SK-N-SH treated with all-trans-retinoic acid at 6 μM for 48 hours (cell line): ENCODE data around the gene SCGB1C2.

Experiments
- ARNTL ChIP-seq: fragments of 450-650 bp; formaldehyde crosslinking; IDR thresholded peaks from 2 replicates; pipeline ENCODE4 v1.5.0; 2020; ENCODE audit warnings: low read depth, mild to moderate bottlenecking, moderate library complexity, borderline replicate concordance
- BACH2 ChIP-seq: fragments of 250-450 bp; sonication (Bioruptor Pico); IDR thresholded peaks from 2 replicates; pipeline ENCODE4 v1.9.0; 2021; ENCODE audit warnings: mild to moderate bottlenecking, borderline replicate concordance
- CSDC2 ChIP-seq: fragments of 250-450 bp; sonication (Bioruptor Pico); IDR thresholded peaks from 2 replicates; pipeline ENCODE4 v1.5.0; 2020; ENCODE audit warnings: mild to moderate bottlenecking, moderate library complexity
- CSRNP3 ChIP-seq: fragments of 250-450 bp; sonication (Bioruptor Pico); IDR thresholded peaks from 2 replicates; pipeline ENCODE4 v1.5.1; 2021; ENCODE audit warnings: mild to moderate bottlenecking, moderate library complexity
- GLIS3 ChIP-seq: fragments of 250-450 bp; sonication (Bioruptor Pico); IDR thresholded peaks from 2 replicates; pipeline ENCODE4 v1.5.0; 2020; ENCODE audit warnings: mild to moderate bottlenecking, moderate library complexity
- OSR1 ChIP-seq: fragments of 250-450 bp; sonication (Bioruptor Pico); IDR thresholded peaks from 2 replicates; pipeline ENCODE4 v1.8.0; 2022; ENCODE audit warnings: moderate library complexity, mild to moderate bottlenecking, inconsistent platforms
- PATZ1 ChIP-seq: fragments of 250-450 bp; sonication (Bioruptor Pico); IDR thresholded peaks from 2 replicates; pipeline ENCODE4 v1.8.0; 2020; ENCODE audit warnings: mild to moderate bottlenecking, moderate library complexity, borderline replicate concordance
- PPARA ChIP-seq: fragments of 250-450 bp; sonication (Bioruptor Pico); IDR thresholded peaks from 2 replicates; pipeline ENCODE4 v1.5.0; 2020; ENCODE audit warnings: mild to moderate bottlenecking, borderline replicate concordance
- RARB ChIP-seq: fragments of 250-450 bp; sonication (Bioruptor Pico); IDR thresholded peaks from 2 replicates; pipeline ENCODE4 v1.8.0; 2021; ENCODE audit warnings: mild to moderate bottlenecking, moderate library complexity
- TCF4 ChIP-seq: fragments of 250-450 bp; sonication (Bioruptor Pico); IDR thresholded peaks from 2 replicates; pipeline ENCODE4 v1.8.0; 2021; ENCODE audit warnings: mild to moderate bottlenecking, moderate library complexity, borderline replicate concordance
- ZFP30 ChIP-seq: fragments of 450-650 bp; formaldehyde crosslinking; IDR thresholded peaks from 2 replicates; pipeline ENCODE4 v1.5.0; 2022; ENCODE audit warnings: mild to moderate bottlenecking, moderate library complexity
- ZNF8 ChIP-seq: fragments of 450-650 bp; formaldehyde crosslinking; IDR thresholded peaks from 2 replicates; pipeline ENCODE4 v1.5.0; 2020; ENCODE audit warnings: mild to moderate bottlenecking, moderate library complexity

GRCh38 chr17:157901-158300 is 20.5 kb downstream of the SCGB1C2 start:
- TF ChIP-seq CSRNP3 (CRISPR knock-in tag) (no peak), RARB (CRISPR knock-in tag) (no peak), GLIS3 (CRISPR knock-in tag) (no peak), ARNTL (CRISPR knock-in tag) (no peak), TCF4 (no peak), PPARA (CRISPR knock-in tag) (no peak), CSDC2 (CRISPR knock-in tag) (no peak), BACH2 (CRISPR knock-in tag) (no peak), ZNF8 (CRISPR knock-in tag) (no peak), OSR1 (CRISPR knock-in tag) (no peak), PATZ1 (CRISPR knock-in tag) (no peak), ZFP30 (CRISPR knock-in tag) (no peak)
